ENCODE results near the gene ZNF444.
"Not testable (repeated sequence)": the region's sequence is repeated elsewhere in the genome, so short reads cannot be mapped to it uniquely, and the experiment has no call there.

The ZNF444 gene

DNA sequence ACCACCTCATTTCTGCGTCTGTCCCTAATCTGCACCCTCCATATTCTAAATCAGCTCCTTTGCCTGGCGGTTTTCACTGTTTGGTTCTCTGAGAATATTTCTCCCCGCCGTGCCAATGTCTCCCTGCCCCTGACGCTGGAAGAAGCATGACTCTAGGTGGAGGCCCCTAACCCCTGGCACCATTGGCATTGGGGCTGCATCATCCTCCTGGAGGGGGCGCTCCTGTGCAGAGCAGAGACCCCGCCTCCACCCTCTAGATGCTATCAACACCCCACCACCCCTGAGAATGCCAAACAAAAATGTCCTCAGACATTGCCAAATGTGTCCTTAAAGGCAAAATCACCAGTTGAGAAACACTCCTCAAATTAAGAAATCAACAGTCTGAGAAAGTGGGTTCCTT lies 50.0 kb downstream of the ZNF444 start:
- no peak for DNase-seq

DNA sequence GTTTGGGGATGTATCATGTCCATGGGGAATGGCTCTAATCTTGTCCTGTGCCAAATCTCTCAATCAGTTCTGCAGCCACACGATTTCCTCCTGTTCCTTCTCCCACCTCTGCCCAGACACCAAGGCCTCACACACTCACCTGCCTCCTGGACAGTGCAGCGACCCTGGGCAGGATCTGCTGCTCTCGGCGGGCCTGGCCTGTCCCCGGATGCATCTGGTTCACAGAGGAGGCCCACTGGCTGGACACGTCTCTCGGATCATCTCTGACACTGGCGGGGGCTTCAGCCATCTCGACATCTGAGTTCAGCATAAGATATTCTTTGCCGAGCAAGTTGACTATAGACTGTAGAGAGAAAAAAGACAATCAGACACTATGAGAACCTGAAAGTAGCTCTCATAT lies 50.6 kb downstream of the ZNF444 start:
- DNase-seq: no peak

DNA sequence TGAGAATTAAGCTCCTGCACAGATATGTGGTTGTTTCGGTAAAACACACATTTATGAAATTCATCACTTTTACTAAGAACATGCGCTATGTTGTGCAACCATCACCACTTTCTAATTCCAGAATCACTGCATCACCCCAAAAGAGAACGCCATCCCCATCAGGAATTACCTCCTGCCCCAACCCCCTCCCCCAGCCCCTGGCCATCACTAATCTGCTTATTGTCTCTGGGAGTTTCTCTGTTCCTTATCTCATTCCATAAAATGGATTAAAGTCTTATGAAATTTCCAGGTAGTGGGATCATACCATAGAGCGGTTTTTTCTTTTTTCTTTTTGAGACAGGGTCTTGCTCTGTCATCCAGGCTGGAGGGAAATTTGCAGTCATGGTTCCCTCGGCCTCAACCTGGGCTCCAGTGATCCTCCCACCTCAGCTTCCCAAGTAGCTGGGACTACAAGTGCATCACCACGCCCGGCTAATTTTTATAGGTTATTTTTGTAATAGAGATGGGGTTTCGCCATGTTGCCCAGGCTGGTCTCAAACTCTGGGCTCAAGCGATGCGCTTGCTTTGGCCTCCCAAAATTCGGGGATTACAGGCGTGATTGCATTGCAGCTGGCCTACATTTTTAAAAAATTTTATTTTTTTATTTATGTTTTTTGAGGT lies 53.0 kb downstream of the ZNF444 start:
- DNase-seq: no peak

DNA sequence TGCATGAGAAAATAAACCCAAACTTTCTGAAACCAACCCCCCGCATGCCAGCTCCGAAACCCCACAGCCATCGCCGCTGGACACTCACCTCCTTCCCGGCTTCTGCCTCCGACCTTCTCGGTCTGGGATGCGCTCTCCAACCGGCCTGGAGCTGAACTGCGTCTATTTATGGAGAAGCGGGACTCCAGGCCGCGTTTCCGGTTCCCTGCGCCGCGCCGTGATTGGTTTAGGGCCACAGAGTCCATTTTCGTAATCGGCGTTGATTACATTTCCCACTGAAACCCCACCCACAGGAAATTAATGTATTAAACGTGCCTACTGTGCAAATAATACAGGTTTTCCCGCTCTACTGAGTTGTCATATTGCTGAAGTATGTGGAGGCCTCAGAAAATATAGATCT lies 56.6 kb downstream of the ZNF444 start, which contains the start of gene ZSCAN5B:
ZSCAN5B (minus strand) TSS at position 138 of the 400 bp plus-strand sequence. CDS start 4,731 bp downstream, outside the sequence.
- not testable (repeated sequence) for DNase-seq

- no peak for DNase-seq
Measured at GRCh38 chr19:56199687-56200086, 58.6 kb downstream of the ZNF444 start.

GRCh38 chr19:56201973-56202372 lies 60.9 kb downstream of the ZNF444 start, which contains the start of gene ZSCAN5C:
Gene ZSCAN5C (plus strand): TSS chr19:56202273. CDS start chr19:56205914, 3,641 bp downstream.
- no peak for DNase-seq

GRCh38 chr19:56207581-56207980 lies 66.5 kb downstream of the ZNF444 start:
- DNase-seq: not testable (repeated sequence)

DNA sequence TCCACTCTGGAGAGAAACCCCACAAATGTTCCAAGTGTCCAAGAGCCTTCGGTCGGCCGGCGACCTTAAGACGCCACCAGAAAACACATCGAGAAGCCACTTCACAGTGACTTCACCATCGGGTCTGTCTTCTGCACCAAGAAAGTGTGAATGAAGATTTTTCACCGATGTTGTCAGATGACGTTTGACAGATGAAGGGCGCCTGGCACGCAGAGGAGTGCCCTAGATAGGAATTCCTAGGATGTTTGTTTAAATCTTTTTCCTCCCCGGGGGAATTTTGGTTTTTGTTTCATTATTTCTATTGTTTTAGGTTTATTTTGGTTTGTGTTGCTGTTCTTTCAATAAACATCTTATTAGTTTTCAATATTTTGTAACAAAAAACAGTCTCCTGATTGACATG lies 68.0 kb downstream of the ZNF444 start:
- DNase-seq: no peak

DNA sequence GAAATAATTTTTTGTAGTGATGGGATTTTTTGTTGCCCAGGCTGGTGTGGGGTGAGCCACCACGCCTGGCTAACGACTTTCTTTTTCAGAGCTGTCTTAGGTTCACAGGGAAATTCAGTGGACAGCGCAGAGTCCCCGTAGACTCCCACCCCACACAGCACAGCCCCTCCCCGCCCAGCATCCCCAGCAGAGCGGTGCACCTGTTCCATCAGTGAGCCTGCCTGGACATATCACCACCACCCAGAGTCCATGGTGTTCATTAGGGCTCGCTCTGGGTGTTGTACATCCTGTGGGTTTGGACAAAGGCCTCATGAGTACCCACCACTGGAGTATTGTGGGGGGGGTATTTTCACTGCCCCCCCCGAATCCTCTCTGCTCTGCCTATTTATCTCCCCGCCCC lies 68.9 kb downstream of the ZNF444 start:
- DNase-seq: not testable (repeated sequence)
